K562 (cell line): ENCODE data around the gene ANK2. TPM values are rescaled to one million over a fixed set of nuclear protein-coding genes. Genes with fewer than 3 reads are reported as not detected.
"Not testable (repeated sequence)": the region's sequence is repeated elsewhere in the genome, so short reads cannot be mapped to it uniquely, and the experiment has no call there.

Source experiments
- ATAC-seq: fragments of 200-7000 bp; cut with Tn5 transposase; 3 replicates; pipeline ENCODE4 v1.9.1; 2020; ENCODE audit warnings: moderate library complexity
- BruUV-seq: library from RNA; stranded (reverse); fragments of 400-500 nt; replicated peaks from 2 replicates; lab custom pipeline; 2021; lab: Mats Ljungman, UMichigan
- CTCF ChIA-PET: fragments of 300-600 bp; formaldehyde crosslinking; extraction: SDS; loops from one replicate; lab custom pipeline; 2021; ENCODE audit warnings: low intra/inter-chr PET ratio; lab: Yijun Ruan, JAX
- POLR2A ChIA-PET: fragments of 300-600, 350-650 bp; sonication (Branson Sonifier 250); formaldehyde crosslinking; extraction: SDS; loops from one replicate; lab custom pipeline; 2021; ENCODE audit warnings: antibody characterized with exemption, inconsistent platforms; lab: Yijun Ruan, JAX
- DNase-seq, 4 experiments: peaks; one replicate each; pipeline versions ENCODE4 v3.0.0 to v3.0.0-alpha.2; 2011 to 2018; ENCODE audit warnings: low spot score in 3 of 4, mixed read lengths in 3 of 4; ENCODE audit errors: extremely low read depth in 1 of 4
- FAIRE-seq: peaks from 2 replicates; lab custom pipeline; 2011; peaks lifted over from hg19 to GRCh38; lab: Jason Lieb, UNC
- H2AFZ ChIP-seq: 2 replicates; pipeline ENCODE4 v1.6.0; 2011; ENCODE audit warnings: low read depth, low read length, control low read depth, inconsistent platforms
- H3K27ac ChIP-seq: fragments of 200-600 bp; 3 replicates; pipeline ENCODE4 v1.8.0; 2011; ENCODE audit warnings: low read depth, mild to moderate bottlenecking, control low read depth, inconsistent platforms, low read length, moderate library complexity, mixed read lengths; ENCODE audit errors: extremely low read depth
- H3K27me3 ChIP-seq, 2 experiments: fragments of 300-600 bp in 1 of 2; 2 replicates in 1 of 2; 3 replicates in 1 of 2; pipeline versions ENCODE4 v1.6.0 to v1.8.0; 2011; ENCODE audit warnings: inconsistent platforms in 2 of 2, low read length in 2 of 2, mild to moderate bottlenecking in 1 of 2, mixed read lengths in 1 of 2, moderate library complexity in 1 of 2; ENCODE audit not compliant: control insufficient read depth in 2 of 2, insufficient read depth in 2 of 2
- H3K36me3 ChIP-seq: fragments of 300-600 bp; 3 replicates; pipeline ENCODE4 v1.8.0; 2011; ENCODE audit warnings: mild to moderate bottlenecking, low read length, inconsistent platforms; ENCODE audit not compliant: control insufficient read depth, insufficient read depth
- H3K4me1 ChIP-seq, 2 experiments: fragments of 200-600 bp in 1 of 2; replicated peaks in 1 of 2; 2 replicates in 1 of 2; 3 replicates in 1 of 2; pipeline versions ENCODE4 v1.5.1 to v1.8.0; 2011; ENCODE audit warnings: inconsistent platforms in 2 of 2, low read length in 2 of 2, mild to moderate bottlenecking in 1 of 2, mixed read lengths in 1 of 2, moderate library complexity in 1 of 2; ENCODE audit not compliant: control insufficient read depth in 2 of 2, insufficient read depth in 2 of 2
- H3K4me2 ChIP-seq: 2 replicates; pipeline ENCODE4 v1.6.1; 2011; ENCODE audit warnings: low read length, control low read depth, inconsistent platforms, mixed read lengths; ENCODE audit not compliant: insufficient read depth
- H3K4me3 ChIP-seq: fragments of 200-600 bp; sonication (generic), shearing (Covaris generic); 2 replicates; pipeline ENCODE4 v1.5.1; 2016; ENCODE audit warnings: control low read depth, inconsistent platforms
- H3K79me2 ChIP-seq: fragments of 200-600 bp; 3 replicates; pipeline ENCODE4 v1.8.0; 2011; ENCODE audit warnings: low read length, inconsistent platforms; ENCODE audit not compliant: control insufficient read depth, insufficient read depth
- H3K9ac ChIP-seq, 2 experiments: 2 replicates each; pipeline versions ENCODE4 v1.6.0 to v1.6.1; 2011; ENCODE audit warnings: low read depth in 2 of 2, low read length in 2 of 2, control low read depth in 1 of 2, inconsistent platforms in 1 of 2, mild to moderate bottlenecking in 1 of 2, mixed read lengths in 1 of 2; ENCODE audit not compliant: insufficient read depth in 1 of 2
- H3K9me1 ChIP-seq: one replicate; pipeline ENCODE4 v1.6.0; 2011; ENCODE audit warnings: inconsistent platforms, mild to moderate bottlenecking, low read length, moderate library complexity; ENCODE audit not compliant: control insufficient read depth, insufficient read depth
- H3K9me3 ChIP-seq: replicated peaks from 2 replicates; pipeline ENCODE4 v1.5.1; 2011; ENCODE audit warnings: low read depth, low read length, inconsistent platforms; ENCODE audit not compliant: control insufficient read depth, insufficient read depth
- H4K20me1 ChIP-seq: replicated peaks from 2 replicates; pipeline ENCODE4 v1.6.1; 2011; ENCODE audit warnings: low read length, inconsistent platforms, mixed read lengths; ENCODE audit not compliant: control insufficient read depth, insufficient read depth
- FOXP4 ChIP-seq: sonication (generic); formaldehyde crosslinking; IDR thresholded peaks from 2 replicates; pipeline ENCODE4 v1.8.0; 2022; ENCODE audit warnings: mild to moderate bottlenecking, missing genetic modification reagents, borderline replicate concordance
- HOMEZ ChIP-seq: fragments of 250-450 bp; sonication (Bioruptor Pico); IDR thresholded peaks from 2 replicates; pipeline ENCODE4 v1.4.0; 2020; ENCODE audit warnings: mild to moderate bottlenecking, moderate library complexity
- TCFL5 ChIP-seq: fragments of 250-450 bp; sonication (Bioruptor Pico); conservative IDR thresholded peaks from 2 replicates; pipeline ENCODE4 v1.6.1; 2021; ENCODE audit warnings: mild to moderate bottlenecking, moderate library complexity, matching md5 sums
- TFE3 ChIP-seq: fragments of 450-650 bp; formaldehyde crosslinking; IDR thresholded peaks from 2 replicates; pipeline ENCODE4 v1.4.0; 2020; ENCODE audit warnings: mild to moderate bottlenecking, mixed read lengths
- WGBS: fragments of 100-300 bp; shearing (Covaris generic); methylation state at CpG from one replicate; pipeline ENCODE4 v1.1.6; 2016; ENCODE audit warnings: low coverage, mixed read lengths; ENCODE audit not compliant: insufficient coverage; ENCODE audit errors: missing lambda C conversion rate; 5-methylcytosine and 5-hydroxymethylcytosine counted together
- in situ Hi-C: fragments of 300-500 bp; cut with MboI; formaldehyde crosslinking; loops from 4 replicates; pipeline ENCODE4 v1.15.0; 2018; ENCODE audit warnings: inconsistent platforms, mixed read lengths
- intact Hi-C: fragments of 100-400 bp; cut with micrococcal nuclease; formaldehyde crosslinking; loops from 2 replicates; pipeline ENCODE4 v1.14.2; 2022
- polyA plus RNA-seq, 8 experiments: library from polyadenylated mRNA; depleted of rRNA in 4 of 8; stranded (reverse) in 5 of 8; unstranded in 3 of 8; fragments of >200 nt; fragmentation: Nextera tagmentation in 2 of 8; fragmentation: Illumina TruSeq in 1 of 8; extraction: Ambion mirVana in 2 of 8; extraction: Trizol in 1 of 8; gene quantifications; 2 replicates each; pipeline versions ENCODE4 v1.2.1 to v1.2.3, GENCODE V29; 2011 to 2014; ENCODE audit warnings: inconsistent platforms in 1 of 8, missing spikeins in 1 of 8
- total RNA-seq, 7 experiments: library from RNA; depleted of rRNA in 6 of 7; stranded (reverse); fragments of >200 nt in 6 of 7; fragmentation: Illumina TruSeq in 2 of 7; extraction: Trizol in 2 of 7; gene quantifications; 2 replicates each; pipeline versions ENCODE4 v1.2.1 to v1.2.3, GENCODE V29; 2011 to 2021; ENCODE audit warnings: low replicate concordance in 1 of 7

ANK2 gene
- total and polyA plus RNA-seq, 9 of the 15 experiments (the other 6 are each of a cell fraction or from before 2014, with no cell fraction given): 0.07 to 0.24 TPM; not detected in 7

- H3K79me2 ChIP-seq, H3K27ac ChIP-seq, ATAC-seq, H3K9me3 ChIP-seq, H3K9me1 ChIP-seq, DNase-seq, H2AFZ ChIP-seq, FAIRE-seq, H4K20me1 ChIP-seq, H3K4me2 ChIP-seq, H3K4me1 ChIP-seq, H3K27me3 ChIP-seq, intact Hi-C loops, H3K36me3 ChIP-seq, CTCF ChIA-PET, BruUV-seq, POLR2A ChIA-PET, H3K9ac ChIP-seq, in situ Hi-C loops, H3K4me3 ChIP-seq: not testable (repeated sequence)
- WGBS: 0% methylated on average over 3 of the region's 3 CpGs
Observed at GRCh38 chr4:113068771-113069170, 19.3 kb downstream of the ANK2 start.

GRCh38 chr4:113069212-113069892 lies 19.9 kb downstream of the ANK2 start:
- no peak for FAIRE-seq
- intact Hi-C loops: no loop called here
- POLR2A ChIA-PET: no interaction called here
- no peaks in the 10 kb centered on the region for H3K9me1 ChIP-seq
- H2AFZ ChIP-seq: no peak overlapping the region
- H3K36me3 ChIP-seq: no peaks in the 10 kb centered on the region
- H3K27me3 ChIP-seq: no peaks in the 10 kb centered on the region
- no peak overlapping the region for H3K27ac ChIP-seq
- no peaks in the 10 kb centered on the region for H4K20me1 ChIP-seq
- BruUV-seq: no TSS peak
- CTCF ChIA-PET: no interaction called here
- ATAC-seq: no peak
- H3K4me2 ChIP-seq: no peak overlapping the region
- no peaks in the 10 kb centered on the region for H3K4me1 ChIP-seq
- no peak for TF ChIP-seq TCFL5
- no peak for TF ChIP-seq FOXP4 (CRISPR knock-in tag)
- no peak for TF ChIP-seq HOMEZ (CRISPR knock-in tag)
- TF ChIP-seq TFE3 (CRISPR knock-in tag): no peak
- H3K9ac ChIP-seq: no peak overlapping the region
- in situ Hi-C loops: no loop called here
- WGBS: 0% methylated on average over 7 of the region's 7 CpGs
- H3K9me3 ChIP-seq: no peaks in the 10 kb centered on the region
- no peak for DNase-seq
- H3K4me3 ChIP-seq: no peak overlapping the region
- H3K79me2 ChIP-seq: no peaks in the 10 kb centered on the region
